HG03097 (cell line): ENCODE measurements around the gene HRH4.
A peak's percentile ranks its signal among the peaks of the same experiment; 100 is the strongest.

ENCODE experiments used
- ATAC-seq: cut with Tn5 transposase; IDR thresholded peaks from one replicate; pipeline ENCODE4 v1.9.1; 2021; ENCODE audit not compliant: unreplicated experiment, low FRiP score

The HRH4 gene, protein sequence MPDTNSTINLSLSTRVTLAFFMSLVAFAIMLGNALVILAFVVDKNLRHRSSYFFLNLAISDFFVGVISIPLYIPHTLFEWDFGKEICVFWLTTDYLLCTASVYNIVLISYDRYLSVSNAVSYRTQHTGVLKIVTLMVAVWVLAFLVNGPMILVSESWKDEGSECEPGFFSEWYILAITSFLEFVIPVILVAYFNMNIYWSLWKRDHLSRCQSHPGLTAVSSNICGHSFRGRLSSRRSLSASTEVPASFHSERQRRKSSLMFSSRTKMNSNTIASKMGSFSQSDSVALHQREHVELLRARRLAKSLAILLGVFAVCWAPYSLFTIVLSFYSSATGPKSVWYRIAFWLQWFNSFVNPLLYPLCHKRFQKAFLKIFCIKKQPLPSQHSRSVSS

DNA sequence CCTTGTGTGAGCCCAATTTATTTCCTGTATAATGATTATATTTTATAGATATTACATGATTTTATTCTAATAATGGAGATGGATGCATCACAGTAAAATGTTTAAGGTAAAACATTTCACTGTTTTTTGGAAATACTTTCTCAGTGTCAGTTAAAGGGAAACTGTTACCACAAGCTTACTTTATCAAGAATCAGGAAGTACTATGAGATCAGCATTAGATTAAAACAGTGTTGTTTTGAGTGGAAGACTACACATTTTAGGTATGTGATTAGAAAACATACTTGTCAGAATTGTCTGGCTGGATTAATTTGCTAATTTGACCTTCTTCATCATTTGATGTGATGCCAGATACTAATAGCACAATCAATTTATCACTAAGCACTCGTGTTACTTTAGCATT lies at the start of gene HRH4:
Gene HRH4, plus strand, starts transcription at position 250 of the 400 bp plus-strand sequence. Its CDS starts 92 bp downstream, at position 342.
- ATAC-seq: no peak

DNA sequence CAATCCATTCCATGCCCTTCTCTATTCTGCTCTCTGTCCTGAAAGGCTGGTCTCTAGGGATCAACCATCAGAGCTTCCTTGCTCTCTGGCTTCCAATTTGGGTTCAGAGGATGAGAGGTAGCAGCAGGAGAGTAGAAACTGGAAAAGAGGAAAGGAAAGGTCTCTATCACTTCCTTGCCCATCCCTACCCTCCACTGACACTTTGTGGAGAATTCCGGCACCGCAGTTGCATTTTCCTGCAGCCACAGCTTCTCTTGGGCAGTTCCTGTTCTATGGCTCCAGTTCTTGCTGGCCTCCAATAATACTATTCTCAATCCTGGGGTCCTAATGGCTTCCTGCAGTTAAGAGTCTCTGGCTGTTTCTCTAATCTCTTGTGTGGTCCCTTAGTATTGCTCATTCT lies 47.3 kb upstream of the HRH4 start:
- no peak for ATAC-seq

- no peak for ATAC-seq
These were observed 46.0 kb upstream of the HRH4 start for GRCh38 chr18:24414349-24415003.

- ATAC-seq: no peak
These were observed 43.0 kb upstream of the HRH4 start for GRCh38 chr18:24417480-24417879.

DNA sequence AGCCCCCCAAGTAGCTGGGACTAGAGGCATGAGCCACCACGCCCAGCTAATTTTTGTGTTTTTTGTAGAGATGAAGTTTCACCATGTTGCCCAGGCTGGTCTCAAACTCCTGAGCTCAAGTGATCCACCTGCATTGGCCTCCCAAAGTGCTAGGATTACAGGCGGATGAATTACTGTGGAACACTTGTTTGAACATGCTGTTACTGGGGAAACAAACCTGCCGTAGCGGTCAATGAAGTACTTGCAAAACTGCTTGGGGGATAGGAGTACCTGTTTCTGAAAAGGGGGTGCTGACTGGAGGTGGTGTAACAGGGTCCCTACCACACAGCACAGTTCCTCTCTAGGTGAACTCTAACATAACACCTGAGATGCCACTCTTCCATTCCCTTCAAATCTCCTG lies 39.9 kb upstream of the HRH4 start:
- ATAC-seq: no peak

GRCh38 chr18:24421831-24422230 lies 38.6 kb upstream of the HRH4 start:
- ATAC-seq: no peak

- ATAC-seq: no peak
These were observed 34.4 kb upstream of the HRH4 start for GRCh38 chr18:24426073-24426397.

DNA sequence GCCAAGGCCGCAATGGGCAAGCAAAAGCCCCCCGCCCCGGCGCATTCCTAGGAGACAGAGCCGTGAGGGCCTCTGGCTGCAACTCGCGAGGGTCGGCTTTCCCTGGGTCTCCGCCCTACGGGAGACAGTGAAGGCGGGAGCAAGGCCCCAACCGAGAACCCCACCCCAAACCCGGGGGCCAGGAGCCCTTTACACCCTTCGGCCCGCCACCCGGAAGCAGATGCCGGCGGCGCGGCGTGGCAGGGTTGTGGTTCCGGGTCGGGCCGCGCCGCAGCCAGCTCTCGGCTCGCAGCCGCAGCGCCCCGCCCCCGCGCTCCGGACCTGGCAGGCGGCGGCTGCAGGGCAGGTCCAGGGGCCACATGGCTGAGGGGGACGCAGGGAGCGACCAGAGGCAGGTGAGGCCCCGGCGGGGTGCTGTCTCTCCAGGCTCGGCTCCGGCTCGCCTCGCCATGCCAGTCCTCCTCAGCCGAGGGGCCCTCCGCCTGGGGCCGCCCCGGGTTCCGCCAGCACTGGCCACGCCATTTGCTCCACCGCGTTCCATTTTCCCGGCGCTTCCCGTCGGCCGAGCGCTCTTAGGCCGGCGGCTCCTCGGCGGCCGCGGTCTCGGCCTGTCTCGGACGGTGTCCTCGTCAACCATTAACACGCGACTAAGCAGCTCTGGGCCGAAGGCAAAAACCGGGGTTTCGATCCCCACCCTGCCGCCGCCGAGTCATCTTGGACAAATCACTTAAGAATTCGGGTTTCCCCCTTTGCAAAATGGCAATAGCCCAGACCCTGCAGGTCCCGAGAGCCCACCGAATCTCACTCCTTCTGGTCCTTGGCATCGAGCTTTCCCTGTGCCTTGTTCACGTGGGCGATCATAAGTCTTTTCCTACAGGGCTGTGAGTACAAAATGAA lies 33.8 kb upstream of the HRH4 start, which contains the start of gene IMPACT:
Gene IMPACT, plus strand, starts transcription at position 273 of the 897 bp plus-strand sequence. Its CDS starts 87 bp downstream, at position 360.
- ATAC-seq: peak; percentile 91

- no peak for ATAC-seq
These were observed 33.0 kb upstream of the HRH4 start for GRCh38 chr18:24427484-24427883.

DNA sequence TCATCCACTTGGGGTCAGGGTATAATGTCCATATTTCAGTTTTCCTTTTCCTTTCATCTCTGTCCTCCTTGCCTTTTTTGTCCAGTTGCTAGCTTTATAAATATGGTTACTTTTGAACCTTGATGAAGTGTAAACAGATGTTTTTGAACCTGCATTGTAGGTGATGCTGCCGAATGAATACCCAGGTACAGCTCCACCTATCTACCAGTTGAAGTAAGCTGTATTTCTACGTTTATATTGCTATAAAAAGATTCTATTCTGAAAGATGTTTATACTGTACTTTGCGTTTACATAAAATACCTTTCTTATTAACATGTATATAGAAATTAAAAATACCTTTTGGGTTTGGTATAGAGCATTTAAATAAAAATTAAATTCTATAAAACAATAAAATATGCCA lies 31.7 kb upstream of the HRH4 start:
- ATAC-seq: no peak

DNA sequence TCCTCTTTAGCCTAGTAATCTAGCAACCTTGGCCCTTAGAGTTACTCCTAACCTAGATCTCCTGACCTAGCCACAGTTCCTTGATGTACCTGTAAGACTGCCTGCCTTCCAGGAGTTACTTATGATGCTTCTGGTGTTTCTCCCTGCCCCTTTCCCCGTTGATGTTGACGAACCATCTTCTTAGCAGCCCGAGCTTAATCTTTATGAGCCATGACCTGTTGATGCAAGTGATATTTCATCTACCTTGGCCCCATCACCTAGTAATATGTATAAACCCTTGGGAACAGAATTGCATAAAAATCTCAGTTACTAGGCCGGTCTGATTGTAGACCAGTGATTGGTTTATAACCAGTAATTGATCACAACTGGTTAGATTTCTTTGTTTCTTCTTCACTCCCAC lies 31.2 kb upstream of the HRH4 start:
- ATAC-seq: no peak

DNA sequence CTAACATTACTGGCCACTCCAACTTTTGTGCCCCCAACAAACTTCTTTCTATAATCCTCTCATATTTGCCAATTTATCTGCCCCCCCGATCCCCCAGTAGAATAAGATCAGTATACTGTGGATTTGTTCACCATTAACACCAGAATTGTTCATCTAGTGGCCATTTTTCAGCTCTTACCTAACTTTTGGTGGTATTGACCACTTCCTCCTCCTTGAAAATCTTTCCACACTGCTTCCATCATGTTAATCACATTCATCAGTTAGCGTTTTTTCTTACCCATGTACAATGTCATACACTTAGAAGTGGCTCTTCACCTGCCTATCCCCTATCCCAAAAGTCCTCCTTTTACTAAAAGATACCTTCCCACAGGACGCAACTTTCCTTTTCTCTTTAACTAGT lies 27.8 kb upstream of the HRH4 start:
- no peak for ATAC-seq

DNA sequence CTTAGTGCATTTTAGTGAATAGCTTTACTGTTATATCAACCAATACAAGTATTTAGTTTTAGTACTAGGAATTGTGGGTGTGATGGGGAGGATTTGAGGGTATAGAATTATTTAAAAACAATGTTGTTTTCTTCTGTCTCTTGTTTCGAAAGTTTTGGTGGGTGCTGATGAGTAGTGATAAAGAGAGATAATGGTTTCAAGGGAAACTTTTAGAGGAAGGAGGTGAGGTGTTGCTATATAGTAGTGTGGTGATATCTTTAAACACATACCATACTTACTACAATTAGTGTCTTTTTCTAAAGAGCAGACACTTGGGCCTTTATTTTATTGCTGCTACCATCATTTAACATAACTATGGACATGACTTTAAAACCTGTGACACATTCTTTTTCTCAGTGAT lies 23.5 kb upstream of the HRH4 start:
- ATAC-seq: no peak

GRCh38 chr18:24443870-24444269 lies 16.6 kb upstream of the HRH4 start:
- no peak for ATAC-seq

DNA sequence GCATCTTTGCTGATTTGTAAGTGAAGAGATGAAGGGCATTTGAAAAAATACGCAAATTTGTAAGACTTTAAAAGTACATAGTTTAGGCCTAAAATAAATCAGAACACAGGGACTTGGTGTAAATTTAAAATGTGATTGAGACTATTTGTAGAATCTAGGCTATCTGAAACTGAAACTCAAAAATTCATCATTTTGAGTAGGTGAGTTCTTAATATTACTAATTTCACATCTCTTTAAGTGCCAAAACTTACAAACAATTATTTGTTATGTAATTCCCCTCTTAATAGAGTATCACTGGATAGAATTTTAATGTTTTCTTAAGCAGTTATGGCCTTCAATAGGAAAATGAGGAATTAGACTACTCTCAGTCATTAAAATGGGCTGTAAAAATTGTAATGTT lies 14.0 kb upstream of the HRH4 start:
- ATAC-seq: no peak

- ATAC-seq: no peak
These were observed 13.4 kb upstream of the HRH4 start for GRCh38 chr18:24446953-24447538.

DNA sequence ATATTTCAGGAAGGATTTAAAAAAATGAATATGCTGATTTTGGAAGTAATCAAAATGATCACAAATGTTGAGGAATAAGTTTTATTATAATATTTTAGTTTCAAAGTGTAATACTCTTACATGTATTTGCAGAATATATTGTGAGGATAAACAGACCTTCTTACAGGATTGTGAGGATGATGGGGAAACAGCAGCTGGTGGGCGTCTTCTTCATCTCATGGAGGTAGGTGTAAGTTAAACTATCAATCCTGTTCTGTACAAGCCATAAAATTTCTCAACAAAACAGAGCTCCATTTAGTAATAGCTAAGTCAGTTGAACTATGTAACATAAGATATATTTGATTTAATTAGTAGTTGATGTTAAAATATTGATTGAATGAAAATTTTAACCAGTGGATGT lies 12.5 kb upstream of the HRH4 start:
- ATAC-seq: no peak

DNA sequence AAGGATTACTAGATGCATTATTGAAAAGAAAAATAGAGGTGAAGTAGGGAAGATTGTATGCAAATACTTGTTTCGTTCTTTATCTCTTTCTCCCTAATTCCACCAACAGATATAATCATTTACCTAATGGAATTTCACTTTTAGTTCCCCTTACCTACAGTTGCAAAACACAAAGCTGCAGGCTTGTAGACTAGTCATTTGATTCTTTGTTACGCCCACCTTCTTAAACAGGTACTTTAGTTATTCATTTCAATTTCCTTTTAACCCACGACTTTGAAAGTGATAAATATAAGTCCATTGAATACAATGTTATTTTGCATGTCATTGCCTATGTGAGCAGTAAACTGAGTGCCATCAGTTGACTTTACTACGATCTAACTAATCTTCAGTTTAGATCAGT lies 3.9 kb upstream of the HRH4 start:
- no peak for ATAC-seq

- no peak for ATAC-seq
These were observed 665 bp upstream of the HRH4 start for GRCh38 chr18:24459772-24460171.

DNA sequence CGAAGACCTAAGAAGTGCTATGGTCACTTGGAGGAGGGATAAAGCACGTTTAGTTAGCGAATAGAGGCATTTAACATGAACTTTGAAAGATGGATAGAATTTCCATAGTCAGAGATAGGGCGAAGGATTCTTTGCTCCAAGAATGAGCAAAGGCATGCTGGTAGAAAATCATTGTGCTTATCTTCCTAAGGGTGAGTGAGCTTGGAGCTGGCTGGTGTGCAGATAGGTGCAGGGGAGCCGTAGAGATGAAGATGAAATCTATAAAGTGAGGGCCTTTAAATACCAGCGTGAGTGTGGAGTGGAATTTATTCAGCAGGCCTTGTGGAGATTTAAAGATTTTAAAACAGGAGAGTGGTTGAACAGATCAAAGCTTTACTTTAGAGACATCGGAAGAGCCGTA lies 1.6 kb downstream of the HRH4 start:
- no peak for ATAC-seq
